Measurements from ENCODE around the gene ARL16.

Gene ARL16, protein sequence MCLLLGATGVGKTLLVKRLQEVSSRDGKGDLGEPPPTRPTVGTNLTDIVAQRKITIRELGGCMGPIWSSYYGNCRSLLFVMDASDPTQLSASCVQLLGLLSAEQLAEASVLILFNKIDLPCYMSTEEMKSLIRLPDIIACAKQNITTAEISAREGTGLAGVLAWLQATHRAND

DNA sequence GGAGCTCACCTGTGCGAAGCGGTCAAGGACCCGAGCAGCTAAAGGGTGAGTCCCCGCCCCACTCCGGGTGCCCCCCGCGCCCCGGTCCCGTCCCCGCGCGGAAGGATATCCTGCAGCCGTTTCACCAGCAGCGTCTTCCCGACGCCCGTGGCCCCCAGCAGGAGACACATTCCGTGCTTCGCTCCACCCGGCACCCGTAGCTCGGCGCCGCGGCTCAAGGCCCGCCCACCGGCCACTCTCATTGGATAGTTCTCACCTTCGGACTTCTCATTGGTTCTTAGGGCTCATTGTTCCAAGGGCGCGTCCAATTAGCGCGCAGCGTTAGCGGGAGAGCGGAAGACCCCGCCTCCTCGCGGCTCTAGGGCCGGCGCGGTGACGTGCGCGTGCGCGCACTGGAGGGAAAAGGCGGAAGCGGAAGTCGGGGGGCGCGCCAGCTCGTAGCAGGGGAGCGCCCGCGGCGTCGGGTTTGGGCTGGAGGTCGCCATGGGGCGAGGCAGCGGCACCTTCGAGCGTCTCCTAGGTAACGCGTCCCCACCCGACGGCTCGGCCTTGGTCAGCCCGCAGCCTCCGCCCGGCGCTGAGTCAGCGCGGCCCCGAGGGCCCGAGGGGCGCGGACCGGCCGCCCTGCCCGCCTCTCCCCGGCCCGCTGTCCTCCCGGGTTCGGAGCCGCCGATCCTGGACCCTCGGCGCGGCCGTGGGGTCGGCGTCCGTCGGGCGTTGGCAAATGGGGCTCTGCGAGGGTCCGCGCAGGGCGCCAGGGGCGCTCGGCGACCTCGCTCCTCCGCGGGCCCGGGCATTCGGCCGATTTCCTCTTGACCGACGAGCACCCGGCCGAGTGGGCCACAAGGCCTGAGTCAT lies at the start of gene ARL16, which contains the start of gene HGS:
Gene ARL16, minus strand, starts transcription at position 214 of the 858 bp plus-strand sequence. Its CDS starts 44 bp downstream, at position 170.
Gene HGS, plus strand, starts transcription at position 428 of the 858 bp plus-strand sequence. Its CDS starts 56 bp downstream, at position 484.
- FAIRE-seq = peak; percentile 91

- FAIRE-seq = no peak
These were observed 43.9 kb upstream of the ARL16 start for GRCh38 chr17:81727324-81728031.

DNA sequence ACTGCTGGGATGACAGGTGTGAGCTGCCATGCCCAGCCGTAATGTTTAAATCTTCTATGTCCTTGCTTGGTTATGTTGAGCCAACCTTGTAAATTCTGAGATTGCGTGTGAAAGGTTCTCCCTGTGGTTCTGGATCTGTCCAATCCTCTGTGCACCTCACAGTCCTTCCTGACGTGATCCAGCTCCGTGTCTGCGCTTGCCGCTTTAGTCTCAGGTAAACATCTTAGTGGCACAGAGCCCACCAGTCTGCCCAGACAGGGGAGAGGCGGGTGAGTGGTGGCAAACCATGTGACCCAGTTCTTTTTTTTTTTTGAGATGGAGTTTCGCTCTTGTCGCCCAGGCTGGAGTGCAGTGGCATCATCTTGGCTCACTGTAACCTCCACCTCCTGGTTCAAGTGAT lies 42.4 kb upstream of the ARL16 start:
- FAIRE-seq = no peak

- FAIRE-seq = no peak
These were observed 41.8 kb upstream of the ARL16 start for GRCh38 chr17:81725439-81725838.

DNA sequence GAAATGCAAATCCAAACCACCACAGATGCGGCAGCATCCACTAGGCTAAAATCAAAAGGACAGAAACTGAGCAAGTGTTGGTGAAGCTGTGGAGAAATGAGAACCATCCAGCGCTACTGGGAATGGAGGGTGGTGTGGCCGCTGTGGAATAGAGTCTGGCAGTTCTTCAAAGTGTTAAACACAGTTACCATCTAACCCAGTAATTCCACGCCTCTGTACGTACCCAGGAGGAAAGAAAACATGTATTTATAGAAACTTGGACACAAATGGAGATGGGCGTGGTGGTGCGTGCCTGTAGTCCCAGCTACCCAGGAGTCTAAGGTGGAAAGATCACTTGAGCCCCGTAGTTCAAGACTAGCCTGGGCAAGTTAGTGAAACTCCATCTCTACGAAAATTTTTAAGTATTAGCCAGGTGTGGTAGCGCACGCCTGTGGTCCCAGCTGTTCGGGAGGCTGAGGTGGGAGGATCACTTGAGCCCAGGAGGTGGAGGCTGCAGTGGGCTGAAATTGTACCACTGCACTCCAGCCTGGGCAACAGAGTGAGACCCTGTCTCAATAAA lies 40.1 kb upstream of the ARL16 start:
- no peak for FAIRE-seq

GRCh38 chr17:81722184-81723120 lies 38.9 kb upstream of the ARL16 start:
- no peak for FAIRE-seq

- FAIRE-seq = no peak
These were observed 36.9 kb upstream of the ARL16 start for GRCh38 chr17:81720267-81721071.

- FAIRE-seq = no peak
These were observed 36.0 kb upstream of the ARL16 start for GRCh38 chr17:81719410-81720266.

DNA sequence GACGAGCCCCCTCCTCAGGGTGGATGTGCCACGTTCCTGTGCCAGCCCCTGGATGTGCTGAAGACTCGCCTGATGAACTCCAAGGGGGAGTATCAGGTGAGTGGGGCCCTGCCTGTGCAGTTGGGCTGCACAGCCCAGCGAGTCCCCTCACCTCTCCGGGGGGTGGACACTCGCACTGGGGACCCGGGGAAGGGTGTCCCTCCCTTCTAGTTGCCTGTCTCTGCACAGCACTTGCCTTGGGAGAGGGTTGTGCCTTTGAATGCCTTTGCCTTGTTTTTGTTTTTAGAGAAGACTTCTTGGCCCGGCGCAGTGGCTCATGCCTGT lies 34.1 kb upstream of the ARL16 start:
- FAIRE-seq = no peak

- no peak for FAIRE-seq
These were observed 33.6 kb upstream of the ARL16 start for GRCh38 chr17:81717049-81717765.

- no peak for FAIRE-seq
These were observed 33.0 kb upstream of the ARL16 start for GRCh38 chr17:81716674-81716996.

DNA sequence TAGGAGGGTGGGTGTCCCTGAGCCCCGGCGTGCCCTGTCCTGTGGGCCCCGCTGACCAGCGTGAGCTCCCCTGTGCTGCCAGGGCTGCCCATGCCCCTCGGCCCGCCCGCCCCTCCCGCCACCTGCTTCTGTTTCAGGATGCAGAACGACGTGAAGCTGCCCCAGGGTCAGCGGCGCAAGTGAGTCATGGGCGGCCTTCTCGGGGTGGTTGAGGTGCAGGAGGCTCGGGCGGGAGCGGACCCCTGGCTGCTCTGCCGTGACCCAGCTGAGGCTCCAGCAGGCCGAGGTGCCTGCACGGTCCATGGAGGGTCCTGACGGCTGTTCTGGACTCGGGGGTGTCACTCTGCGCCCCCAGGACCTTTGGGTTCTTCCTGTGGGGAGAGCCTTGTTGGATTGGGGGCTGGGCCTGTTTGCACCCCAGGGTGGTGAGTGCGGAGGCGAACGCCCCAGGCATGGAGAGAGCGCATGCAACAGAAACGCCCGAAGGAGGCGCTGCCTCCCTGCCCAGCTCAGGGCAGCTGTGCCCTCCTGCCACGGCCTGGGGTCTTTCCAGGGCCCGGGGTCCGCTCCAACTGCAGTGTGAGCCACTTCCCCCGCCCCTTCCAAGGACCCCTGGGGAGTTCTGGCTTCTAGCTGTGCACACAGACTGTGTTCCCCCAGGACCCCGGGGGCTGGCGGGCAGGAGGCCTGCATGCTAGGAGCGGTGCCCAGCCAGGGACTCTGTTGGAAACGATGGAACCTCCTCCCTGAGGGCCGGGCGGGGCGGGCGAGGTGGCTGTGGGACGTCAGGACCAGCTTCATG lies 32.5 kb upstream of the ARL16 start:
- no peak for FAIRE-seq

- FAIRE-seq = no peak
These were observed 31.7 kb upstream of the ARL16 start for GRCh38 chr17:81715107-81715871.

- no peak for FAIRE-seq
These were observed 31.0 kb upstream of the ARL16 start for GRCh38 chr17:81714412-81715106.

GRCh38 chr17:81713556-81714411 lies 30.2 kb upstream of the ARL16 start:
- no peak for FAIRE-seq

- FAIRE-seq = no peak
These were observed 29.5 kb upstream of the ARL16 start for GRCh38 chr17:81713004-81713555.
